Spinal cord (tissue), 10 donors: ENCODE data around the gene MUS81. TPM values are rescaled to one million over a fixed set of nuclear protein-coding genes. Genes with fewer than 3 reads are reported as not detected.

Source experiments
- DNase-seq, 6 donors: peaks; one replicate each; pipeline versions ENCODE4 v3.0.0 to v3.0.0-alpha.2; 2013 to 2015; ENCODE audit warnings: low spot score in 6 of 6, low read depth in 4 of 6
- H3K27ac ChIP-seq: one replicate; pipeline ENCODE4 v1.5.1; 2013; ENCODE audit warnings: low read depth, low read length, control low read depth
- H3K27me3 ChIP-seq: one replicate; pipeline ENCODE4 v1.6.1; 2013; ENCODE audit warnings: low read length; ENCODE audit not compliant: control insufficient read depth, insufficient read depth
- H3K36me3 ChIP-seq: one replicate; pipeline ENCODE4 v1.6.1; 2013; ENCODE audit warnings: low read length; ENCODE audit not compliant: control insufficient read depth, insufficient read depth
- H3K4me1 ChIP-seq: one replicate; pipeline ENCODE4 v1.6.1; 2013; ENCODE audit warnings: low read length; ENCODE audit not compliant: control insufficient read depth, insufficient read depth
- H3K4me3 ChIP-seq: one replicate; pipeline ENCODE4 v1.5.1; 2013; ENCODE audit warnings: low read depth, low read length, control low read depth
- H3K9me3 ChIP-seq: one replicate; pipeline ENCODE4 v1.6.1; 2013; ENCODE audit warnings: low read length; ENCODE audit not compliant: control insufficient read depth, insufficient read depth
- WGBS: methylation state at CpG from one replicate; pipeline ENCODE4 v1.1.5; 2013; ENCODE audit warnings: missing lambda C conversion rate; ENCODE audit not compliant: insufficient coverage; 5-methylcytosine and 5-hydroxymethylcytosine counted together
- polyA plus RNA-seq, 2 donors: library from polyadenylated mRNA; unstranded; fragments of 120-200 nt; gene quantifications; one replicate each; pipeline ENCODE4 v1.2.1, GENCODE V29; 2013; ENCODE audit not compliant: insufficient read length in 2 of 2
- total RNA-seq, 2 donors: library from RNA; depleted of rRNA in 1 of 2; stranded (reverse); fragments of 120-200 nt in 1 of 2; fragments of >200 nt in 1 of 2; gene quantifications; one replicate each; pipeline versions ENCODE4 v1.2.3 to v1.2.4, GENCODE V29; 2013 to 2014
- donor health status: healthy.

The MUS81 gene
- total and polyA plus RNA-seq, 4 donors: 24.9 to 62.0 (median 53.6) TPM

GRCh38 chr11:65859812-65860277, 388 bp upstream of the MUS81 start:
- WGBS: 2% methylated on average over 16 of the region's 16 CpGs
- Histone ChIP-seq H3K27ac (peak overlapping the region; percentile 100), H3K4me3 (peak overlapping the region; percentile 96), H3K4me1 (peaks cover 56% of the 10 kb centered on the region), H3K27me3 (no peaks in the 10 kb centered on the region), H3K36me3 (peaks cover 59% of the 10 kb centered on the region), H3K9me3 (no peaks in the 10 kb centered on the region)
- peak in 1 of 6 donors; percentile 25 for DNase-seq

DNA sequence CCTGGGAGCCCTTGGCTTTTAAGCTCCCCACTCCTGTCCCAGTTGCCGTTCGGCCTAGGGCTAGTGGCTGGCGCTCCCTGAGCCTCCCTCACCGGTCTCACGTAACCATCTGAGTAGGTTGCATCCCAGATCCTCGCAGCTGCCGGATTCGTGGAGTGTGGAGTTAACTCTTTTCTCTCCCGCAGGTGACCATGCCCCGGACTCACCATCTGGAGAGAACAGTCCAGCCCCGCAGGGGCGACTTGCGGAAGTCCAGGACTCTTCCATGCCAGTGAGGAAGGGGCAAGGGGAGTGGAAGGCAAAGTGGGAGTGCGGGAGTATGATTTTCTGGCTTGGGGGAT, 902 bp downstream of the MUS81 start:
- 7% methylated on average over 14 of the region's 14 CpGs for WGBS
- H3K4me1 ChIP-seq: peaks cover 46% of the 10 kb centered on the region
- peak overlapping the region; percentile 100 for H3K27ac ChIP-seq
- H3K36me3 ChIP-seq: peaks cover 58% of the 10 kb centered on the region
- H3K9me3 ChIP-seq: no peaks in the 10 kb centered on the region
- H3K27me3 ChIP-seq: no peaks in the 10 kb centered on the region
- peak overlapping the region; percentile 96 for H3K4me3 ChIP-seq
- peak in 1 of 6 donors; percentile 22 for DNase-seq

DNA sequence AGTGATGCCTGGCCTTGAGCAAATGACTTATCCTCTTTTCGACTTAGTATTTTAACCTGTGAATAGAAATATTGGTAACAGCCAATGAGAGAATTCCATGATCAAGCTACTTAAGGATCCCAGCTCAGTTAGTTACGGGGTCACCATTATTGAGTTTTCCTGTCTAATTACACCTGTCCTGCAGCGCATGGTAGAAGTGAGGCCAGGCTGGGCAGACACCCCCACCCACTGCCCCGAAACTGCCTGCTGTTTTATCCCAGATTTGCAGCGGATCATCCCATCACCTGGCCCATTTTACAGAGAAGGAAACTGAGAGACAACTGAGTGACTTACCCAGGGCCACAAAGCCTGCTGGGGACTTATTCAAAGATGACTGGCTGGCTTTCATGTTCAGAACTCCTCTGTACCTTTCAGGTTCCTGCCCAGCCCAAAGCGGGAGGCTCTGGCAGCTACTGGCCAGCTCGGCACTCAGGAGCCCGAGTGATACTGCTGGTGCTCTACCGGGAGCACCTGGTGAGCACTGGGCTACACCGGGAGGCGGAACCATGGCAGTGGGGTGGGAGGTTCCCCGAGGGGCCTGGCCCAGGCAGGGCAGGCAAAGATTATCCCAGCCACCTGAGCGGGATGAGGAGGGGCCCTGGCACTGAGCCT, 1.4 kb downstream of the MUS81 start:
- Histone ChIP-seq H3K27ac (peak overlapping the region; percentile 100), H3K27me3 (no peaks in the 10 kb centered on the region), H3K4me1 (peaks cover 41% of the 10 kb centered on the region), H3K36me3 (peaks cover 58% of the 10 kb centered on the region), H3K9me3 (no peaks in the 10 kb centered on the region), H3K4me3 (peak overlapping the region; percentile 96)
- 89% methylated on average over 10 of the region's 13 CpGs for WGBS
- DNase-seq: peak in 1 of 6 donors; percentile 3

DNA sequence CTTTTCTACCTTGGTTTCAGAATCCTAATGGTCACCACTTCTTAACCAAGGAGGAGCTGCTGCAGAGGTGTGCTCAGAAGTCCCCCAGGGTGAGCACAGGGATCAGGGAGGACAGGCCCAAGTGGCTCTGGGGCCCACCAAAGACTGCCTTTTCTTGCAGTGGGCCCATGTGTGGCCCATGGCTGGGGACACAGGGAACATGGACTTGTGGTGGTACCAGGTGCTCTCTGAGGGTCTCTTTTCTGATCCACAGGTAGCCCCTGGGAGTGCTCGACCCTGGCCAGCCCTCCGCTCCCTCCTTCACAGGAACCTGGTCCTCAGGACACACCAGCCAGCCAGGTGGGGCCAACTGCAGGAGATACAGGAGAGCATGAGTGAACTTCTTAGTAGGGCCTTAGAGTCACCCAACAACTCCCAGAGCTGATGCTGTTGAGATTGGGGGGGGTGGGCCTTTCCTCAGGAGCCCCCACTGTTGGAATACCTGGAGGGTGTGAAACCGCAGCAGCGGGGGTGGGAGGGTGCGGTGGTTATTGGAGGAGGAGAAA, 2.0 kb downstream of the MUS81 start:
- Histone ChIP-seq H3K27ac (no peak overlapping the region), H3K9me3 (no peaks in the 10 kb centered on the region), H3K4me3 (no peak overlapping the region), H3K4me1 (peaks cover 37% of the 10 kb centered on the region), H3K36me3 (peaks cover 60% of the 10 kb centered on the region), H3K27me3 (no peaks in the 10 kb centered on the region)
- WGBS: 96% methylated on average over 4 of the region's 5 CpGs
- DNase-seq: no peak

DNA sequence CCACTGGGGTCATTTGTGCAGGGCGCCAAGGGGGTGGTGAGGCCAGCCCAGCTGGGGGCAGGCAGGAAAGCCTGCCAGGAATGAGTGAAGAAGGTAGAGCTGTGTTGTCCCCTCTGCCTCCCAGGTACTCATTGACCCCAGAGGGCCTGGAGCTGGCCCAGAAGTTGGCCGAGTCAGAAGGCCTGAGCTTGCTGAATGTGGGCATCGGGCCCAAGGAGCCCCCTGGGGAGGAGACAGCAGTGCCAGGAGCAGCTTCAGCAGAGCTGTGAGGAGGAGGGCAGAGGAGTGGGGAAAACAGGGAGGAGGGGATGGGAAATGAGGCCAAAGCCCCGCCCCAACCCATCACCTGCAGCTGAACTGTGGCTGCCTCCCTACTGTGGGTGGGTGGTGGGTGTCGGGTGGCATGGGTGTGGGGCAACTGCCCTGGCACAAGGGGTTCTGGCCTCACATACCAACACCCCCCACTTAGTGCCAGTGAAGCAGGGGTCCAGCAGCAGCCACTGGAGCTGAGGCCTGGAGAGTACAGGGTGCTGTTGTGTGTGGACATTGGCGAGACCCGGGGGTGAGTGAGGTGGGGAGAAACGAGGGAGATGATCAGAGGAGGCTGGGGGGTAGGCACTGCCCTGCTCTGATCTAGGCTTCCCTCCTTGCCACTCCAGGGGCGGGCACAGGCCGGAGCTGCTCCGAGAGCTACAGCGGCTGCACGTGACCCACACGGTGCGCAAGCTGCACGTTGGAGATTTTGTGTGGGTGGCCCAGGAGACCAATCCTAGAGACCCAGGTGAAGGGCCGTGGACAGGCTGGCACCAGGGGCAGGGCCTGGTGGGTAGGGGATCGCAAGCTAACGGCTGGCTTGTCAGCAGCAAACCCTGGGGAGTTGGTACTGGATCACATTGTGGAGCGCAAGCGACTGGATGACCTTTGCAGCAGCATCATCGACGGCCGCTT, 3.0 kb downstream of the MUS81 start:
- WGBS: 91% methylated on average over 23 of the region's 24 CpGs
- H3K4me1 ChIP-seq: peaks cover 42% of the 10 kb centered on the region
- peaks cover 68% of the 10 kb centered on the region for H3K36me3 ChIP-seq
- H3K4me3 ChIP-seq: no peak overlapping the region
- H3K27me3 ChIP-seq: no peaks in the 10 kb centered on the region
- H3K9me3 ChIP-seq: no peaks in the 10 kb centered on the region
- DNase-seq: peak in 1 of 6 donors; percentile 7
- H3K27ac ChIP-seq: no peak overlapping the region

- DNase-seq: no peak
- H3K27me3 ChIP-seq: no peaks in the 10 kb centered on the region
- no peak overlapping the region for H3K4me3 ChIP-seq
- no peaks in the 10 kb centered on the region for H3K9me3 ChIP-seq
- no peak overlapping the region for H3K27ac ChIP-seq
- peaks cover 39% of the 10 kb centered on the region for H3K4me1 ChIP-seq
- 92% methylated on average over 12 of the region's 12 CpGs for WGBS
- H3K36me3 ChIP-seq: peaks cover 71% of the 10 kb centered on the region
Measured at GRCh38 chr11:65863889-65864705, 3.9 kb downstream of the MUS81 start.

GRCh38 chr11:65864706-65865471, 4.7 kb downstream of the MUS81 start:
- no peak overlapping the region for H3K27ac ChIP-seq
- H3K27me3 ChIP-seq: no peaks in the 10 kb centered on the region
- H3K4me3 ChIP-seq: no peak overlapping the region
- H3K4me1 ChIP-seq: peaks cover 35% of the 10 kb centered on the region
- no peaks in the 10 kb centered on the region for H3K9me3 ChIP-seq
- WGBS: 93% methylated on average over 18 of the region's 18 CpGs
- peaks cover 77% of the 10 kb centered on the region for H3K36me3 ChIP-seq
- no peak for DNase-seq

DNA sequence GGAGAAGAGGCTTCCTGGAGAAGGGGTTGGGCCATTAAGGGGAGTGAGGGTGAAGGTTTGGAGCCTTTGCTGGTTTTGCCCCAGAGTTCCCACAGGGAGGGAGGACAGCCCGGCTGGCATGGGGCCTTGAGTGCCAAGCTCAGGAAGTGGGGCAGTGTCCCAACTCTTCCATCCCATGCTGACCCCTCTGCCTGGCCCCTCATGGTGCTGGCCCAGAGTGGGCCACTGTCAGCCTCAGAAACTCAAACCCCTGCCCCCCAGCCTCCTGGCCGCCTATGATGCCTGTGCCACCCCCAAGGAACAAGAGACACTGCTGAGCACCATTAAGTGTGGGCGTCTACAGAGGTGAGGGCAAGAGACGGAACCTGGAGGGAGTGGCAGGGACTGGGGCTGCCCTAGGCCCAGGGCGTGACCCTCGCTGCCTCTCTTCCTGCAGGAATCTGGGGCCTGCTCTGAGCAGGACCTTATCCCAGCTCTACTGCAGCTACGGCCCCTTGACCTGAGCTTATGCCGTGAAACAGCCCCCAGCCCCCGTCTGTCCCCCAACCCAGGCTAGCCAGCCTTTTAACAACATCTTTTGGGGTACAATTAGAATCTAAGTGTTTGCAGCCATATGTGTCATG, 5.4 kb downstream of the MUS81 start:
- H3K27ac ChIP-seq: no peak overlapping the region
- peaks cover 85% of the 10 kb centered on the region for H3K36me3 ChIP-seq
- peaks cover 32% of the 10 kb centered on the region for H3K4me1 ChIP-seq

More for the DNA sequence above, 5.4 kb downstream of the MUS81 start:
- WGBS: 96% methylated on average over 8 of the region's 9 CpGs
- Histone ChIP-seq H3K4me3 (no peak overlapping the region), H3K27me3 (no peaks in the 10 kb centered on the region), H3K9me3 (no peaks in the 10 kb centered on the region)
- DNase-seq: no peak
